AG04449 (cell line): Measurements from ENCODE around the gene FOSB.

ENCODE experiments used
- CTCF ChIA-PET: fragments of 350-600 bp; formaldehyde crosslinking; extraction: SDS; loops from one replicate; lab custom pipeline; 2021; ENCODE audit warnings: antibody characterized with exemption; lab: Yijun Ruan, JAX
- POLR2A ChIA-PET: fragments of 400-600, 350-600 bp; formaldehyde crosslinking; extraction: SDS; loops from one replicate; lab custom pipeline; 2020; ENCODE audit warnings: antibody characterized with exemption, inconsistent platforms; lab: Yijun Ruan, JAX
- DNase-seq: peaks from one replicate; pipeline ENCODE4 v3.0.0-alpha.2; 2010; ENCODE audit warnings: low read depth, low spot score
- H3K4me3 ChIP-seq: 2 replicates; pipeline ENCODE4 v1.5.1; 2011; ENCODE audit warnings: low read depth, mild to moderate bottlenecking, control low read depth, low read length
- TF ChIP-seq, protein P1 (sequence below): IDR thresholded peaks from one replicate; pipeline ENCODE4 v1.5.1; 2011; ENCODE audit warnings: mild to moderate bottlenecking, moderate library complexity, low read length, control low read depth, inconsistent platforms; ENCODE audit not compliant: insufficient read depth; ENCODE audit errors: missing control alignments

FOSB gene

DNA sequence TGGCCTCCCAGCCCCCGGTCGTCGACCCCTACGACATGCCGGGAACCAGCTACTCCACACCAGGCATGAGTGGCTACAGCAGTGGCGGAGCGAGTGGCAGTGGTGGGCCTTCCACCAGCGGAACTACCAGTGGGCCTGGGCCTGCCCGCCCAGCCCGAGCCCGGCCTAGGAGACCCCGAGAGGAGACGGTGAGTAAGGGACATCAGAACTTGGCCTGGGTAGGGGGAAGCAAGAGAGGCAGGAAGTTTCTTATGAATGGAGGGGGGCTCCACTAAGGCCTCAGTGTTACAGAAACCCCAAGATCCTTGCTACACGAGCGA, 2.9 kb downstream of the FOSB start:
- TF ChIP-seq, protein P1, sequence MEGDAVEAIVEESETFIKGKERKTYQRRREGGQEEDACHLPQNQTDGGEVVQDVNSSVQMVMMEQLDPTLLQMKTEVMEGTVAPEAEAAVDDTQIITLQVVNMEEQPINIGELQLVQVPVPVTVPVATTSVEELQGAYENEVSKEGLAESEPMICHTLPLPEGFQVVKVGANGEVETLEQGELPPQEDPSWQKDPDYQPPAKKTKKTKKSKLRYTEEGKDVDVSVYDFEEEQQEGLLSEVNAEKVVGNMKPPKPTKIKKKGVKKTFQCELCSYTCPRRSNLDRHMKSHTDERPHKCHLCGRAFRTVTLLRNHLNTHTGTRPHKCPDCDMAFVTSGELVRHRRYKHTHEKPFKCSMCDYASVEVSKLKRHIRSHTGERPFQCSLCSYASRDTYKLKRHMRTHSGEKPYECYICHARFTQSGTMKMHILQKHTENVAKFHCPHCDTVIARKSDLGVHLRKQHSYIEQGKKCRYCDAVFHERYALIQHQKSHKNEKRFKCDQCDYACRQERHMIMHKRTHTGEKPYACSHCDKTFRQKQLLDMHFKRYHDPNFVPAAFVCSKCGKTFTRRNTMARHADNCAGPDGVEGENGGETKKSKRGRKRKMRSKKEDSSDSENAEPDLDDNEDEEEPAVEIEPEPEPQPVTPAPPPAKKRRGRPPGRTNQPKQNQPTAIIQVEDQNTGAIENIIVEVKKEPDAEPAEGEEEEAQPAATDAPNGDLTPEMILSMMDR, result no peak
- POLR2A ChIA-PET, result interaction anchor here (0.7 kb wide), 1 partner anchor 8 kb away, joined by 3 read pairs; no protein-coding TSS in a partner anchor
- no peak for DNase-seq
- no peak overlapping the region for H3K4me3 ChIP-seq
- CTCF ChIA-PET, result interaction anchor here (1.3 to 19.3 kb wide), 4 partner anchors 7 to 68 kb away, joined by 3 to 773 read pairs (median 24); no protein-coding TSS in a partner anchor

DNA sequence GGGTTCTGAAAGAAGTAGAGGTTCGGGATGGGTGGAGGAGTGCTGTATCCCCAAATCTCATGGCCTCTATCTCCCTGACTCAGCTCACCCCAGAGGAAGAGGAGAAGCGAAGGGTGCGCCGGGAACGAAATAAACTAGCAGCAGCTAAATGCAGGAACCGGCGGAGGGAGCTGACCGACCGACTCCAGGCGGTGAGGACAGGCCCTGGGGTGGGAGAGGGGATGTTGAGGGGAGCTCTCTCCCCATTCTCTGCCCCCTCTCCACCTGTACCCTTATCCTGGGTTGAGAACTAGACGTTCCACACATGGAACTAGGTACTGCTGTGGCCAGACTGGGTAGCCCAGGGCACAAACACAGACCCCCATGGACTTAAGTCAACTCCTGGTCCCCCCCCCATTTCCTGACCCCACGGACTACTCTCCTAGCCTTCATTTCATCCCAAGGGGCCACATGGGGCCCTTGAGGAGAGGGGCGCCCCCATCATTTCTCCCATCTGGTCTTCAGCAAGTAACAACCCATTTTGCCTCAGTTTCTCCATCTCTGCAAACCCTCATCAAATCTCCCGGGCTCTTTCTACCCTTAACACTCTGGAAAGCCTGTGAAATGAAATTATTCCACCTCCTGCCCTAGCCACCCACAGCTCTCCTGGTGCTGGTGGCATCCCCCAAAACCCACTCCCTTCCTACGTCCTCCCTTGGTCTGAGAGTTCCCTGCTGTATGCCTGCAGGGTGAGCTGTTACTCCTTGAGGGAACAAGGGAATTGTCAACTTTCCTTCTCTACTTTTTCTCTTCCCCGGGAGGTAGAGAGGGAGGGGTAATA, 3.5 kb downstream of the FOSB start:
- POLR2A ChIA-PET, result interaction anchor here (0.7 kb wide), 1 partner anchor 8 kb away, joined by 3 read pairs; no protein-coding TSS in a partner anchor
- no peak overlapping the region for H3K4me3 ChIP-seq
- DNase-seq, result no peak
- TF ChIP-seq, protein P1, result no peak
- CTCF ChIA-PET, result interaction anchor here (1.3 to 19.3 kb wide), 4 partner anchors 7 to 69 kb away, joined by 3 to 773 read pairs (median 24); no protein-coding TSS in a partner anchor

DNA sequence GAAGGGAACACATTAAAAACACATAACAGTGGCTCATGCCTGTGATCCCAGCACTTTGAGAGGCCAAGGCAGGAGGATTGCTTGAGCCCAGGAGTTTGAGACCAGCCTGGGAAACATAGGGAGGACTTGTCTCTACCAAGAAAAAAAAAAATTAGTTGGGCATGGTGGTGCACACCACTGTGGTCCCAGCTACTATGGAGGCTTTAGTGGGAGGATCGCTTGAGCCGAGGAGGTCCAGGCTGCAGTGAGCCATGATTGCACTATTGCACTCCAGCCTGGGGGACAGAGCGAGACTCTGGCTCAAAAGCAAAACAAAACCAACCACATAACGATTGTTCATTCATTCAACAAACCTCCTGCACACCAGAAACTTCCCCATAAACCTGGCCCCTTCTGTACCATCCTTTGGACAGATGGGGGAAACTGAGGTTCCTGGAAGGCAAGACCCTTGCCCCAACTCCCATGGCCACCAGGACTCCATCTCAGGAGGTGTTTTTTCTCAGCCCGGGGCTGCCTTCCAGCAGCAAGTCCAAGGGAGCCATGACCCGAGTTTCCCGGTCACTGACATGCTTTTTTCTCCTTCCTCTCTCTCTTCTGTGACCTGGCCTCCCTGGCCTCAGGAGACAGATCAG, 4.3 kb downstream of the FOSB start:
- CTCF ChIA-PET, result interaction anchor here (1.3 to 19.3 kb wide), 5 partner anchors 14 to 70 kb away, joined by 3 to 773 read pairs (median 9); no protein-coding TSS in a partner anchor

DNA sequence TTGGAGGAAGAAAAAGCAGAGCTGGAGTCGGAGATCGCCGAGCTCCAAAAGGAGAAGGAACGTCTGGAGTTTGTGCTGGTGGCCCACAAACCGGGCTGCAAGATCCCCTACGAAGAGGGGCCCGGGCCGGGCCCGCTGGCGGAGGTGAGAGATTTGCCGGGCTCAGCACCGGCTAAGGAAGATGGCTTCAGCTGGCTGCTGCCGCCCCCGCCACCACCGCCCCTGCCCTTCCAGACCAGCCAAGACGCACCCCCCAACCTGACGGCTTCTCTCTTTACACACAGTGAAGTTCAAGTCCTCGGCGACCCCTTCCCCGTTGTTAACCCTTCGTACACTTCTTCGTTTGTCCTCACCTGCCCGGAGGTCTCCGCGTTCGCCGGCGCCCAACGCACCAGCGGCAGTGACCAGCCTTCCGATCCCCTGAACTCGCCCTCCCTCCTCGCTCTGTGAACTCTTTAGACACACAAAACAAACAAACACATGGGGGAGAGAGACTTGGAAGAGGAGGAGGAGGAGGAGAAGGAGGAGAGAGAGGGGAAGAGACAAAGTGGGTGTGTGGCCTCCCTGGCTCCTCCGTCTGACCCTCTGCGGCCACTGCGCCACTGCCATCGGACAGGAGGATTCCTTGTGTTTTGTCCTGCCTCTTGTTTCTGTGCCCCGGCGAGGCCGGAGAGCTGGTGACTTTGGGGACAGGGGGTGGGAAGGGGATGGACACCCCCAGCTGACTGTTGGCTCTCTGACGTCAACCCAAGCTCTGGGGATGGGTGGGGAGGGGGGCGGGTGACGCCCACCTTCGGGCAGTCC, 5.0 kb downstream of the FOSB start:
- DNase-seq, result no peak
- ChIA-PET CTCF (interaction anchor here (1.4 to 19.3 kb wide), 4 partner anchors 14 to 71 kb away, joined by 3 to 773 read pairs (median 29); no protein-coding TSS in a partner anchor), POLR2A (no interaction called here)
- TF ChIP-seq, protein P1, result no peak
- H3K4me3 ChIP-seq, result peak overlapping the region; percentile 49

More for the DNA sequence above, 4.3 kb downstream of the FOSB start:
- POLR2A ChIA-PET, result no interaction called here
- DNase-seq, result no peak
- peak overlapping the region; percentile 49 for H3K4me3 ChIP-seq
- TF ChIP-seq, protein P1, result no peak

DNA sequence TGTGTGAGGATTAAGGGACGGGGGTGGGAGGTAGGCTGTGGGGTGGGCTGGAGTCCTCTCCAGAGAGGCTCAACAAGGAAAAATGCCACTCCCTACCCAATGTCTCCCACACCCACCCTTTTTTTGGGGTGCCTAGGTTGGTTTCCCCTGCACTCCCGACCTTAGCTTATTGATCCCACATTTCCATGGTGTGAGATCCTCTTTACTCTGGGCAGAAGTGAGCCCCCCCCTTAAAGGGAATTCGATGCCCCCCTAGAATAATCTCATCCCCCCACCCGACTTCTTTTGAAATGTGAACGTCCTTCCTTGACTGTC, 5.5 kb downstream of the FOSB start:
- ChIA-PET CTCF (interaction anchor here (3.0 to 19.3 kb wide), 3 partner anchors 13 to 71 kb away, joined by 9 to 773 read pairs (median 49); no protein-coding TSS in a partner anchor), POLR2A (no interaction called here)
- TF ChIP-seq, protein P1, result no peak
- H3K4me3 ChIP-seq, result peak overlapping the region; percentile 8; the same call in 1 of the 2 replicates
- DNase-seq, result no peak
